NCI-H2196 treated with DMSO at 0.1 percent for 48 hours (cell line): ENCODE results near the gene AACS.

ENCODE experiments used
- DNase-seq: peaks from one replicate; lab custom pipeline; 2025; ENCODE audit not compliant: unreplicated experiment; lab: John Stamatoyannopoulos, UW

The AACS gene

DNA sequence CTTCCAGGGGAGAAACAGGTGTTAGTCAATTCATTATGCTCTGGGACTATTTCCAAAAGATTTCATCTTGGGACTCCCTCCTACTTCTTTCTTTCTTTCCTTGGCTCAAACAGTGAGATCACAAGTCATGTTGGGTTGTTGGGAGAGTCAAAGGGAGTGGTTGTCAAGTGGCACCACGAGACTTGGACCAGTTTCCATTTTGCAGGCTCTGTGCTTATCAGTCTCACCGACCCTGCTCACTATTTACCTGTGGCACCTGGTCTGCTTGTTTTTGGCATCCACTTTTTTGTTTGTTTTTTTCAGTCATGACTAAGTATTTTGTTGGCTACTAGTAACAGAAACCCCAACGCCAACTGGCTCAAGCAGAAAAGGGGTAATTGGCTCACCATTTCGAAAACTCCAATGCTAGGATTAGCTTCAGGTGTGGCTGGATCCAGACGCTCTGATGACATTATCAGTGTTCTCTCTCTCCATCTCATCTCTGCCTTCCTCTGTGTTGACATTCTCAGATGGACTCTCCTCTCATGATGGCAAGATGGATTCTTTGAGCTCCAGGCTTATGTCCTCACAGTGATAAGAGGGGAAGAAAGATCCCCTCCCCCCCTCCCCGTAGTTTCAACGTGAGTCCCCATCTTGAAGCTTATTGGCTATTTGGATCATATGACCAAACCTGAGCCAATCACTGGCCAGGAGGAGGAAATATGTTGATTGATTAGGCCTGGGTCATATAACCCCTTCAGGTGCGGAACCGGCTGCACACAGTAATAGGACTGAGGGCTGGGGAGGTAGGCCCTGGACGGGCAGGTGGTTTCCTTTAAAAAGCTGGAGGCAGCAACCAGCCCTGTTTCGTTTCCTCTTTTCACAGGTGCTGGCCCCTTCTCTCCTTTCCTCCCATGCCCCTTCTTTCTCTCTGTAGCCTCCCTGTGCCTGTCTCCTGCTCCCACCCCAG is 84.2 kb downstream of the AACS start:
- no peak for DNase-seq

DNA sequence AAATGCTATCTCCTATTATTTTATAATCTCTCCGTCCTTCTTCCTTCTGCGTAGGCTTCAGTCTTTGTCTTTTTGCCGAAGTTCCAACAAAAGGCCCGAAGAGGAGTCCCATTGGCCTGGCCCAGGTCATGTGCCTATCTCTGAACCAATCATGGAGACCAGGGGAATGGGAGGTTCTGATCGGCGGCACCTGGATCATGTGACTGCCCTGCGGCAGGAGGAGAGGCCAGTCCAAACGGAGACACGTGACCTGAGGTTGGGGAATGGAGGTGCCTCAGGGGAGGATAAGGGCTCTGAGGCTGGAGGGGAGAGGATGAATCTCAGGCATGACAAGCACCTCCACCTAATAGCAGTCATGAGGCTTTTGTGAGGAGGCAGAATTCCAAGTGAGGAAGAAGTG is 86.0 kb downstream of the AACS start:
- no peak for DNase-seq

DNA sequence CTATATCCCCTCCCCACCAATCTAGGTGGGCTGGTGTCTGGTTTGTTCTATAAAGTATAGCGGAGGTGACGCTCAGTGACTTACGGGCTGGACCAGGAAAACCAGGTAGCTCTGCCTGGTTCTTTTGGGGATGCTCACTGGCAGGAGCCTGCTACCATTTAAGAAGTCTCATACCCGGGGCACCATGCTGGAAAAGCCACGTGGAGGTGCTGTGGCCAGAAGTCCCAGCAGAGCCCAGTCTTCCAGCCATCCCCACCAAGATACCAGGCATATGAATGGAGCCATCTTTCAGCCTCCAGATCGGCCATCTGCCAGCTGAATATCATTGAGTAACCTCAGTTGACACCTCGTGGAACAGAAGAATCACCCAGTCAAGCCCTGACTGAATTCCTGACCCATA is 87.2 kb downstream of the AACS start:
- DNase-seq: no peak

DNA sequence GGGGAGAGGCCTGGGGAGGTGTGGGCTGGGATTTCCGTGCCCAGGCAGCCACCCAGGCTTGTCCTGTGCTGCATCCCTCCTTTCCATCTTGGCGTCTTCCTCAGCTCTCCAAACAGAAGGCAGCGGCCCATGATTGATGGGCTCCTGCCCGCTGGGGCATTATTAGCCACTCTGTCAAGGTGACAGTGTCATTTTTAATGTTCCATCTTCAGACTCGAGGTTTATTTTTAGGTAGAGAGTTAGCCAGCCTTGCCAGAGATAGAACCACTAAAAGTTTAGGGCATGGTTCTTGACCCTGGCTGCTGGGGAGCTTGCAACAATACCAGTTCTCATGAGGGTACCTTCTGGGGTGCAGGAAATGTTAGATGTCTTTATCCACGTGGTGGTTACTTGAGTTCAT is 90.1 kb downstream of the AACS start:
- no peak for DNase-seq

DNA sequence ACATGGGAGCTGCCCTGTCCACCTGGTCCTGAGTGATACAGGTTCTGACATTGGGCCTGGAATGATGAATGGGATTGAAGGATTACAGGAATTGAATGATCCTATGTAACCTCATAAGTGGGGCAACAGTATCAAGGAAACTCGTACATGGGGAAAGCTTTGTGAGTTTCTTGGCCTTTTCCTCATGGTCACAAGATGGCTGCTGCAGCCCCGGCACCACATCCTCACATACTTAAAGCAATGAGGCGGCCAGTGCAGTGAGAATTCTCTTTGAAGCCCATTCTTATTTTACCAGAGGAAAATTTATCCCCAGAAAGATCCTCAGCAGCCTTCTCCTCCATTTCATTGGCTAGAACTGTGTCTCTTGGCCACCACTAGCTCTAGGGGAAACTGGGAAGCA is 91.9 kb downstream of the AACS start:
- DNase-seq: no peak

DNA sequence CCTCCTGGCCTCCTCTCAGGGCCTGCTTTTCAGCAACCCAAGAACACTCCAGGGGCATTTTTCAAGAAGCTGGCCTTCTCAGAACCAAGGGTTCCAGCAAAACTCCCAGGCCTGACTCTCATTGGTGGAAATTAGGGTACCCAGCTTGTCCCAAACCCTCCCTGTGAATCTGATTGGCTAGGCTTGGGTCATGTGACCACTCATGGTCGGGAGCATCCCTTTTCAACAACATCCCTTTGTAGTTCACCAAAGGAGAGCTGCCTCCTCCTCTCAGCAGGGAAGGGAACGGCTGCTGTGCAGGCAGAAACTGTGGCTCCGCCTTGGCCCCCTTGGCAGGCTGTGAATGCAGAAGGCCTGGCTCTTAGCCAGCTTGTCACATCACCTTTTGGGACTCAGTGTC is 94.5 kb downstream of the AACS start:
- no peak for DNase-seq

DNA sequence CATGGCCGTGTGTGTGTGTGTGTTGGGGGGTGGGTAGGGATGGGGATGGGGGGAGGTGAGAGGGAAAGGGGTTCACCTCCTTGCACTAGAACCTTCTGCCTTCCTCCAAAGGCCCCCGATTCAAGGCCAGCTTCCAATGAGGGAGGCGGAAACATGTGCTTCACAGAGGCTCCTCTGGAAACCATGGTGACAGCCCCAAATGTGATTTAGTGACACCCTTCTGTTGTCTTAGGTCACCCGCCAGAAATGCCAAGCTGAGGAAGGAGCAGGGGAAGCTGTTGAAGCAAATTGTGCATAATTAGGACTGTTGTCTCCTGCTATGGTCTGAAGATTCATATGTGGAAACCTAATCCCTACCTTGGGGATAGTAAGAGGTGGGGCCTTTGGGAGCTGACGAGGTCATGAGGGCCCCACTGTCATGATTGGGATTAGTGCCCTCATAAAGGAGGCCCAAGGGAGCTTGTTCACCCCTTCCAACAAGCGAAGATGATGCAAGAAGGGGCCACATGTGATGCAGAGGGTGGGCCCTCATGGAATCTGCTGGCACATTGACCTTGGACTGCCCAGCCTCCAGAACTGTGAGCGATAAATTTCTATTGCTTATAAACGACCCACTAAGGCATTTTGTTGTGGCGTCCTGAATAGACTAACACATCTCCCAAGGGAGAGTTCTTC is 95.2 kb downstream of the AACS start:
- no peak for DNase-seq

DNA sequence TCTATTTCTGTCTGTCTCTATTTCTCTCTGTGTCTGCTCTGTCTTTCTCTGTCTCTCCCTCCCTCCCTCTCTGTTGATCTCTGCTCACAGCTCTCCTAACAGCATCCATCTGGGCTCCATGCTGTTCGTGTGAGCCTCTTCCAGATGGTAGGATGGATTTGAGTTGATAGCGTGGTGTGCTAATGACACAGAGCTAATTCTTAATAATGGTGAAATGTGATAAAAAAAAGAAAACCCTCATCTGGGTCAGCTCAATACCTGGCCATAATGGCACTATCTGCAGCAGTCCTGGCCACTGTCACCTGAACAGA is 96.4 kb downstream of the AACS start:
- DNase-seq: no peak

DNA sequence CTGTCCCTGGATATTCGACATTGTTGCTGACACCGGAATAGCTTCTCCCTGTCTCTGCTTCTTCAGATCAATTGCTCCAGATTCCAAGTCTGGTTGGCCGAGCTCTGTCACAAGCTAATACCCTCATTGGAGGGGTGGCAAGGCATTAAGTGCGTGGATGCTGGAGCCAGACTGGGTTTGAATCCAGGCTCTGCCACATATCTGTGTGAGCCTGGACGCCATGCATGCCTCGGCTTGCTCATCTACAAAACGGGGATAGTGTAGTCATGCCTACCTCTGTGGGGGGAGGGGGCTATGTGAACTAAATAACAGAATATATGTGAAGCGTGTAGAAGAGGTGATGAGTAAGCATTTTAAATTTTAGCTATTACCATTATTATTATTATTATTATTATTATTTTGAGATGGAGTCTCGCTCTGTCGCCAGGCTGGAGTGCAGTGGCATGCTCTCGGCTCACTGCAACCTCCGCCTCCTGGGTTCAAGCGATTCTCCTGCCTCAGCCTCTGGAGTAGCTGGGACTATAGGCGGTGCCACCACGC is 97.3 kb downstream of the AACS start:
- DNase-seq: no peak

DNA sequence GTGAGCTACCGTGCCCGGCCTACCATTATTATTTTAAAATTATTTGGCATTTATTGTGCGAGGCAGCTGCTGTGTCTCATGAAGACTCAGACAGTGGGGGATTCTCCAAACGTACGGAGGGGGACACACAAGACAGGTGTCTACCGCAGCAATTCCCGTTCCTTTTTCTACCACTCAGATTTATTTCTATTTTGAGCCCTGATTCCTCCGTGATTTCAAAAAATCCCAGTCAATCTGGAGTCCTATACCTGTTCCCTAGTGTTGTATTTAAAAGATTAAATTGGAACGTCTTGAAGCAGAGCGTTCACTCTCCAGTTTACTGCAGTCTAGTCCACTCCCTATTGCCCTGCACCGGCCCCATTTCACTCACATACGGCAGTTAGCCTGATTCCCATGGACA is 97.9 kb downstream of the AACS start:
- no peak for DNase-seq

DNA sequence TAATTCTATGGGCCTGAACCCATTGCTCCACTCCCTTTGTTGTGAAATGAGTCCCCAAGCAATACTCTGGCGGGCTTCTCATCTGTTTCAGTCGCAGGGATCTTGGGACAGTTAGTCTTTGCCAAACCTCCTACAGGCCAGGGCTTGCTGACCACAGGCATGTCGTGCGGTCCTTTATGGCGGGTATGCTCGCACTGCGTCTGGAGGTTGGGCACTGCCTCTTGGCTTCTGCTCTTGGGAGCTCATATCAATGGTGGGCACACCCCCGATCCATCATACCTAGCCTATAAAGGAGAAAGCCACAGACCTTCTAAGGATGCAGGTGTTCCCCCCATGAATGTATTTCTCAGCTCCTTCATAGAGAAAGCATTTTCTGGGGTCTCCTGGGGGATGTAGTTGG is 99.3 kb downstream of the AACS start:
- no peak for DNase-seq

DNA sequence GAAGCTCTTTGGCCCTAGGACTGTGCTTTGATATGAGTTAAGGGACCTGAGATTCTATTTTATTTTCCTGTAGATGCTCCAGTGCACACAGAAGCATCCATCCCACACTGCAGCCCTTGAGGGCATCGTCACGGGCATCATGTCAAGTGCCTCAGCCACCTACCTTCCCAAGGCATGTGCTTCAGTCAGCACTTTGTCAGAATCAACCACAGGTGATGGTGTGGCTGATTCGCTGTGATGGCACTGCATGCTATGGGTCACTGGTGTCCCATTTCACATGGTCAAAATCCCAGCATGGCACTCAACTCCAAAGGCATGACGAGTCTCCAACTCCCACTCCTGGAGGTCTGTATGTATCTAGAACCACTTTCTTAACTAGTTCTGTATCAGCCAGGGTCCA is 100.8 kb downstream of the AACS start:
- no peak for DNase-seq

DNA sequence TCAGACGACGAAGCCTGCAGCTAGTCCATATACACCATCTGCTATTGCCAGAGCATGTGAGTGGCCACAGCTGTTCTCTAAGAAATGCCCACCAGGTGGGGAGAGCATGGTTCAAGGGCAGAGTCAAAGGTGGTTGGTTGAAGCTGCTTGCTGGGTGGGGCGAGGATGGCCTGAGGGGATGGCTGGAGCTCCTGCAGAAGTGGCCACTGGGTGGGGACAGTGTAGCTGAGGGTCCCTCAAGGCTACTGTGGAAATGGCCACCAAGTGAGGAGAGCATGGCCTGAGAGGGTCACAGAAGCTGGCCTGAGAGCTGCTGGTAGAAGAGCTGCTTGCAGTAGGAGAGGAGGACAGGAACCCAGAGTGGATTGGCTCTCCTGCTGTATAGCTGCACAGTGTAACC is 102.4 kb downstream of the AACS start:
- DNase-seq: no peak

DNA sequence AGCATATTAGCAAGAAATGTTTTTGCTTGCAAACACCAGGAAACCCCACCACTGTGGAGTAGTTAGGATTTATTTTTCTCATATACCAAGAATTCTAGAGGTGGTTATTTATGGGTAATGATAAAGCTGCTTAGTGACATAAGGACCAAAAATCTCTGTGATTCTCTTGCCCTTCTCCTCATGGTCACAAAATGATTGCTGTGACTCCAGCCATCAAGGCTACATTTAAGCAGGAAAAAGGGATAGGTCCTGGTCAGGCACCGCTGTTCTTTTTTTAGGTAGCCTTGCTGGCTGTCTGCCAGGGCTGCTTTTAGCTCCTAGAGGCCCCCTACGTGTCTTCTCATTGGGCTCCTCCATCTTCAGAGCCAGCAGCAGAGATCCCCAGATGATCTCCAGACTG is 104.2 kb downstream of the AACS start:
- no peak for DNase-seq

DNA sequence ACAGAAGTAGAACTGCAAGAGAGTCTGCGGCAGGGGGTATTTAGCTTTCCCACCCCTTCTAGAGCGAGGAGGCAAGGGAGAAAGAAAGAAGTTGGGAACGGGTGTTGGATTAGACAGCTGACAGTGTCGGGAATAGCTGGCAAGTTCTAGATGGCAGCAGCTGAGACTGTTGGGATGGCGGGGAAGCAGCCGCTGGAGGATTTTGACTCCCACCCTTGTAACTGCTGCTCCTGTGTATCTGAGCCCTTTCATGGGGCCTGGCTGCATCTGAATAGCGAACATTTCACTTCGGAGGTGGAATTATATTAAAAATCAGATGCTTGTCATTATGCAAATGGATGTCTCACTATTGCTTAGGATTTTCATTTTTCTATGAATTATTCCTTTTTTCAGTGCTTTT is 104.6 kb downstream of the AACS start:
- DNase-seq: no peak

DNA sequence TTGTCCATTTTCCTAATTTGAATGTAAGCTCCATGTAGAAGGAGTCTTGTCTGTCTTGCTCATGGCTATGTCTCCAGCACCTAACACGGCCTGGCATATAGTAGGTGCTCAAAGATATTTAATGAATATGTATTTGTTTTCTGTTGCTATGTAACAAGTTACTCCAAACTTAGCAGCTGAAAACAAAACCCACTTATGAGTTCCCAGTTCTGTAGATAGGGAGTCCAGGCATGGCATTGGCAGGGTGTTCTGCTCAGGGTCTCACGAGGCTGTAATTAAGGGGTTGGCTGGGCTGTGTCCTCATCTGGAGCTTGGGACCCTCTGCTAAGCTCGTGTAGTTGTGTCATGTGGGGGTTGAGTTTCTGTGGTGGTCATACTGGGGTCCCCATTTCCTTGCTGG is 106.0 kb downstream of the AACS start:
- no peak for DNase-seq

DNA sequence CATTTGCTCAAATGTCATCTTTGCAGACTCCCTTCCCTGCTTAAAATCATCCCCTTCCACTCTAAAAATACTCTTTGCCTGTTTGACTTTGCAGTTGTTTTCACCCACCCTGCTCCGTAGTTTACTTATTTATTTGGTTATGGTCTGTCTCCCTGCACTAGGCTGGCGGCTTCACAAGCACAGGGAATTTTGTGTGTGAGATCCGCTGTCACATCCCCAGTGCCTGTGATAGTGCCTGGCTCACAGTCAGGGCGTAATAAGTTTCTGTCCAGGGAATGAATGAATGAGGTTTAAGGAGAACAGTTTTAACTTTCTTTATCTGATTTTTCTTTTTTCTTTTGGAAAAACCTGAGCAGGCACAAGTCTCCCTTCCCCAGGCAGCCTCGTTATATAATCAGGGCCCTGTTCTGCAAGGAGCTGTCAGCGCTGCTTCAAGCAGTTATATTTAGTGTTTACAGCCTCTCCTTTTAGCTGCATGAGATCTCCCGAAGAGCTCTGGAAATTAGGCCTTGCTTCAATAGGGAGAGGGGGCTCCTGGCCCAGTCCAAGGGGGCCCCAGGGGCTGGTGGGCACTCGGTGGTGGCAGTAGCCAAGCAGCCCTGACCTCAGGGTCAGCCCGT is 107.1 kb downstream of the AACS start:
- no peak for DNase-seq

DNA sequence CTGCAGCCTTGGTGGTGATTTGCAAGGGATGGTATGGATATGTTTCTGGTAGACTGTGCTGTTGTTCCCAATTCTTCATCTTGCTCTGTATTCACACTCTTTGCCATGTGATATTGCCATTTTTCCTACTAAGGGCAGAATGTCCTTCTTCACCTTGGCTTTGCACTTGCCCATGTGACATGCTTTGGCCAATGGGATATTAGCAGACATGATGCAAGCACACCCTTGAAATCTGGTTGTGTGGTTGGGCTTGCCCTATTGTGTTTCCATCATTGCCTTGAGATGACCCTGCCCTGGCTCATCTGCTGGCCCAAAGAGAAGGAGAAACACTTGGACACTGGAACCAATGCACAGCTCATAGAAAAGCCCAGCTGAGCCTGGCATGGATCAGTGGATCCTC is 110.3 kb downstream of the AACS start:
- no peak for DNase-seq

DNA sequence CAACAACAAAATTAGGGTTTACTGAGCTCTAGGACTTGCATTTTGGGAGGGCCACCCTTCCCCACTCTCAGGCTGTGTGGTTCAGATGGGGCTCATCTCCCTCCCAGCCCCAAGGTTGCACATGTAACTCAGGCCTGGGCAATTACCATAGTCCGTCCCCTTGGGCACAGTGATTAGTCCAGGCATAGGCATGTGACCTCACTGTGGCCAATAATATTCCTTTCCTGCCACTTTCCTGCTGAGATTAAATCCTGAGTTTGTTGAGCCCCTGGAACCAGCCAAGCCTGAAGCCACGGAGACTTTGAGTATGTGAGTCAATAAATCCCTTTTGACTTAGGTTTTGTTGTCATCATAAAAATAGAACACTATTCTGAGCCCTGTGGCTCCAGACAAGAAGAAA is 113.0 kb downstream of the AACS start:
- no peak for DNase-seq

DNA sequence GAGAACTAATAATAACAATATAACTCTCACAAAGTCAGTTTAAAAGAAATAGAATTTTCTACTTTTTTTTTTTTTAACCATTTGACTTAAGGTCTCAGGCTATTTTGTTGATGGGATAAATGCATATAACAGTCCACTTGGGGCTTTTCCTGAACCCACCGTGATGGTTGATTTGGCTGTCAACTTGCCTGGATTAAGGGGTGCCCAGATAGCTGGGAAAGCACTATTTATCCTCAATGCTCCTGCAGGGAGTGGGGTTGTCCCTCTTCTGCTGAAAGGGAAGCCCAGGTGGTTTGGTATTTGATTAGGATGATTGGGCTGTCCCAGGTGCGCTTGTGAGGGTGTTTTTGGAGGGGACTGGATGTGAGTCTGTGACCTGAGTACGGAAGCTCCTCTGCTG is 114.9 kb downstream of the AACS start:
- DNase-seq: no peak

DNA sequence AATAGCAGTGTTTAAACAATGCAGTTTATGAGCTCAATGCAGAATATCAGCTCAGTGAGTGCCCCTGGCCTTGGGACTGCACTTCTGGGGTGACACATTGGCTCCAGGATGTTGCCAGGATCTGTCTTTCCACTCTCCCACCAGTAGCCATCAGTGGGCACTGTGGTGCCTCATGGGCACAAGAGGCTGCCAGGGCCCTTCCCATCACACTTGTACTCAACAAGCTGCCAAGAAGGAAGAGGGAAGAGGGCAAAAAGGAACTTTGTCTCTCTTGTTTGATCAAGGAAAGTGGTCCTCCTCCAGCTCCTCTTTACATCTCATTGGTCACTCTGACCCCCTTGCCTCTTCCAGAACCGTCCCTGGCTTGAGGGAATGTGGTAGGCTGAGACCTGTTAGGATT is 115.9 kb downstream of the AACS start:
- no peak for DNase-seq
